Measurements from ENCODE around the gene CASD1. TPM values are rescaled to one million over a fixed set of nuclear protein-coding genes. Genes with fewer than 3 reads are reported as not detected.

CASD1 gene
- total RNA-seq, 2 donors from 2014 or later = 14.1 to 15.8 TPM

Other genes with a start within 250 kb of the CASD1 start
- under 1 TPM; 0.31 to 0.56 TPM for gene COL1A2, start 114.9 kb upstream of the CASD1 start, total RNA-seq
- 1 to 10 TPM; 1.6 to 1.9 TPM for gene SGCE, start 146.3 kb downstream of the CASD1 start, total RNA-seq